ENCODE data around the gene LHX4.

The LHX4 gene

GRCh38 chr1:180301135-180301742 lies 71.2 kb downstream of the LHX4 start:
- no peak for DNase-seq (ENCODE audit: low spot score)
- no peak for TF ChIP-seq CTCF (IDR thresholded peaks at IDR 0.05; ENCODE audit: extremely low read depth, missing control alignments)

GRCh38 chr1:180309338-180309737 lies 79.3 kb downstream of the LHX4 start:
- DNase-seq (ENCODE audit: low spot score) = no peak
- no peak for TF ChIP-seq CTCF (IDR thresholded peaks at IDR 0.05; ENCODE audit: extremely low read depth, missing control alignments)

- no peak for DNase-seq (ENCODE audit: low spot score)
- no peak for TF ChIP-seq CTCF (IDR thresholded peaks at IDR 0.05; ENCODE audit: extremely low read depth, missing control alignments)
Observed at GRCh38 chr1:180310095-180310494, 80.0 kb downstream of the LHX4 start.

- TF ChIP-seq CTCF (IDR thresholded peaks at IDR 0.05; ENCODE audit: extremely low read depth, missing control alignments) = no peak
- no peak for DNase-seq (ENCODE audit: low spot score)
Observed at GRCh38 chr1:180311011-180311730, 81.1 kb downstream of the LHX4 start.

GRCh38 chr1:180312926-180313325 lies 82.9 kb downstream of the LHX4 start:
- TF ChIP-seq CTCF (IDR thresholded peaks at IDR 0.05; ENCODE audit: extremely low read depth, missing control alignments) = no peak
- no peak for DNase-seq (ENCODE audit: low spot score)

GRCh38 chr1:180327089-180327488 lies 97.0 kb downstream of the LHX4 start:
- no peak for TF ChIP-seq CTCF (IDR thresholded peaks at IDR 0.05; ENCODE audit: extremely low read depth, missing control alignments)
- DNase-seq (ENCODE audit: low spot score) = no peak
